NCI-H2029 treated with DMSO at 0.1 percent for 48 hours (cell line): ENCODE data around the gene RPH3AL.
"Not testable (repeated sequence)": the region's sequence is repeated elsewhere in the genome, so short reads cannot be mapped to it uniquely, and the experiment has no call there.

Experiments used
- DNase-seq: peaks from one replicate; lab custom pipeline; 2025; lab: John Stamatoyannopoulos, UW

The RPH3AL gene

GRCh38 chr17:282000-282911 lies 70.4 kb downstream of the RPH3AL start:
- DNase-seq: no peak

- DNase-seq: no peak
These were observed 71.1 kb downstream of the RPH3AL start for GRCh38 chr17:281365-281999.

- DNase-seq: no peak
These were observed 71.7 kb downstream of the RPH3AL start for GRCh38 chr17:280901-281300.

- DNase-seq: no peak
These were observed 72.4 kb downstream of the RPH3AL start for GRCh38 chr17:280216-280615.

DNA sequence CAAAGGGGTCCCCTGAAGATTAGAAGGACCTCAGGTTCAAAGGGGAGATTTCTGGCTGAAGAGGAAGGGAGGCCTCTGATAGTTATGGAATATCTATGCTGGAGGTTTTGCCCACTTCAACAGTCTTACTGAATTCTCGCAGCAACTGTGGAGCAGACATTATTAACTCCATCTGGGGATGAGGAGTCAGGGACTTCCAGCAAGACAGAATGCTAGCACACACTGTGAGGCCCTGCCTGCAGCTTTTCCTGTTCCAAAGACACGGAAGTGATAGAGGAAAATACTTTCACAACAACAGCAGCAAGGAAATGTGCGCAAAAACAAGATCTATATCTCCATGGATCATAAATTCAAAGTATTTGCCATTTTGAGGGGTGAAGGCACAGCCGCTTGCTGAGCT lies 72.8 kb downstream of the RPH3AL start:
- no peak for DNase-seq

- DNase-seq: no peak
These were observed 73.3 kb downstream of the RPH3AL start for GRCh38 chr17:279331-279730.

- no peak for DNase-seq
These were observed 73.9 kb downstream of the RPH3AL start for GRCh38 chr17:278676-279059.

GRCh38 chr17:278055-278675 lies 74.4 kb downstream of the RPH3AL start:
- DNase-seq: no peak

GRCh38 chr17:274902-275301 lies 77.7 kb downstream of the RPH3AL start:
- DNase-seq: no peak

DNA sequence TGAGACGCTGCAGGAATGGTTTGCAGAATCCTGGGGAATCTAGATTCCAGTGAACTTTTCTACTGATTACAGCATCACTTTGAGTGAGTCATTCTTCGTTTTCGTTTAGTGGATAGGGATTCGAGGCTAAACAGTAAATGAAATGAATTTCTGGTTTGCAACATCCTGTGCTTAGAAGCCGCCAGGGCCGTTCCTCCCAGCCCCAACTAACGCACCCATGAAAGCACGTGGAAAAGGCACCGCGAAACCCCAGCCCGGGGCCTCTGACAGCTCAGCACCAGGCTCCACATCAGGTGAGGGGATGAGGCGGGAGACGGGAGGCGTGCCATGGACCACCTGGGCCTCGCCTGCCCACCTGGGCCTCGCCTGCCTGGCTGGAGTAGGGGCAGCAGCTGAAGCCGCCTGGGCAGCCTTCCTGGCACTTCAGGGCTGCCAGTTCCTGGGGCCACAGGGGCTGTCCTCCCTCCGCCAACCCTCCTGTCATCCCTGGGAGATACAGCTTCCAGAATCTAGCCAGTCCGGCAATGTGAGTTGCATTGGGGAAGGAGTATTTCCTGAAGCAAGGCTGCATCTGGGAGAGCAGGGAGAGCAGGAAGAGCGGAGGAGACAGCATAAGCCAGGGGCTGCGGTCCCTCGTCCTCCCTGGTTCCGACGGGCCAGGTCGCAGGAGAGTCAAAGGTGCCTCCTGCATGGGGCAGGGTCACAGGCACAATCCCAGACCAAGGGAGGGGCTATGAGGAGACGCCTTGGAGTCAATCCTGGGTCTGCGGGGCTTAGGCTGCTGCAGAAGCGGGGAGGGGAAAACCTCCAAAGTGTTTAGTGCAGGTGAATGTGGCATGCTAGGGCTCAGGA lies 78.4 kb downstream of the RPH3AL start:
- DNase-seq: no peak

GRCh38 chr17:272856-273255 lies 79.8 kb downstream of the RPH3AL start:
- DNase-seq: not testable (repeated sequence)

GRCh38 chr17:271928-272623 lies 80.5 kb downstream of the RPH3AL start:
- DNase-seq: not testable (repeated sequence)

- no peak for DNase-seq
These were observed 82.7 kb downstream of the RPH3AL start for GRCh38 chr17:269616-270514.

DNA sequence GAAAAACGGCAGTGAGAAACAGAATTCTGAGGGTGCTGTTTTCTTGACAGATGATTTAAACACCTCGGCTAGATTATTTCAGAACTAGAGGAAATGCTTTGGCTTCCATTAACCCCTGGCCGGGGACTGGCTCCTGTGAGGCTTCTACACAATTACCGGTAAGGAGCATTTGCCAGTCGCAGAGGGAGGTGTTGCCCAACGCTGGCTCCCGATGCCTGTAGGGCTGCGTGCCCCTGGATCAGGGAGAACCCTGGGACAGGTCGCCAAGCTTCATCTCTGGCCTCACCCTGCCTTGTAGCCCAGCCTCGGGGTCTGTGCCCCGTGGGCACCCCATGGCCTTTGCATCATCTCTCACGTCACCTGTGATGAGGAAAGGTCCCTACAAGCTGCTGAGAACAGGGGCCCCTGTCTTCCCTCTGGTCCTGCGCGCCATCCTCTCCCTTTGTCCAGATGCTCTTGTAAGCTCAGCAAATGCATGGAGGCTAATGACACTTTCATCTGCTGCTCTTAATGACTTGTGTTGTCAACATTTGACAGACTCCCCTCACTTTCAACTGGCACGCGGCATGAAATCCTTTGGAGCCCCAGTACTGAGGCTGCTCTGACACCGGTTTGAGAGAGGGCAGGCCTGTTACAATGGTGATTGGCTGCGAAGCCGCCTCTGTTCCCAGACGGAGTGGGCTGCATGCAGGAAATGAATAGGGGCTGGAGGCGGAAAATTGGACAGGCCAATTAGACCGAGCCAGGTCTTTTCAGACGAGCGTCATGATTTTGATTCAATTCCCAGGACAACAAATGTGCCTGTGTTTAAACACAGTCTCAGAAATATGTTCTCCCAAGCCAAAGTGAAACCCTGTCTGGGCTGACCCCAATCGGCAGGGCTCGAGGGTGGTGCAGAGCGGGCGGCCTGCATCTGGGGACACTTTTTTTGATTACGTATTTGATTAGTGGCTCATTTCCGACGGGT lies 85.6 kb downstream of the RPH3AL start:
- no peak for DNase-seq

GRCh38 chr17:266219-266618 lies 86.4 kb downstream of the RPH3AL start:
- DNase-seq: no peak

DNA sequence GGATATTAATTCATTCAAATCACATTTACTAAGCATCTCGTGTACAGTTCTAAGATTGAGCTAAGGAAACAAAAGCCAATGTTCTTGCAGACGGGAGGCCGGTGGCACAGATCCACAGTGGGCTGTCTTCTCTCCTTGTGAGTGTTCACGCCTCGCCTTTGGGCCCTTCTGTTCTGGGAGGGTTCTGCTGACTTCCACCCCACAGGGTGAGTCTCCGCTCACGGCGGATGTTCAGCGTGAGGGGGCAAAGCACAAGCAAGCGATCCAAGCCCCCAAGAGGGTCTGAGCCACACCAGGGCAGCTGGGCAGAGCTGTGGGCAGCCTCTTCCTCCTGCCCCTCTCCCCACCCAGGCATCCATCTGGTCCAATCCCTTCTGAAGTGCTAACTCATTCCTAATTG lies 86.9 kb downstream of the RPH3AL start:
- DNase-seq: no peak

DNA sequence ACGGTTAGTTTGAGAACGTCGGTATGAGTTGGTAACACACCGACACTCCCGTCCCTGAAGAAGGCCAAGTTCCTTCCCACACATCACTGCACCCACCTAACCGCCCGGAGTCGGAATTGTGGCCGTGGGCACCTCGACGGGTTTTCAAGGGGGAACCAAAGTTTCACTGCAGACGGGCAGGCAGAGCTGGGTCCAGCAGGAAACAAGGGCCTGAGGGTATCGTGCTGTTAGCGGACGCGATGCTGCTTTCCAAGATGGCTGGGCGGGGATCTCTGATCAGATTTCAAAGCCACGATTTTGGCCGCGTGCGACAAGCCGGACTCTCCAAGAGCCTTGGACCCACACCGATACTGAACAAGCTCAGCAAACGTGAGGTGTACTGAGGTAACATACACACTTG lies 88.8 kb downstream of the RPH3AL start:
- no peak for DNase-seq

DNA sequence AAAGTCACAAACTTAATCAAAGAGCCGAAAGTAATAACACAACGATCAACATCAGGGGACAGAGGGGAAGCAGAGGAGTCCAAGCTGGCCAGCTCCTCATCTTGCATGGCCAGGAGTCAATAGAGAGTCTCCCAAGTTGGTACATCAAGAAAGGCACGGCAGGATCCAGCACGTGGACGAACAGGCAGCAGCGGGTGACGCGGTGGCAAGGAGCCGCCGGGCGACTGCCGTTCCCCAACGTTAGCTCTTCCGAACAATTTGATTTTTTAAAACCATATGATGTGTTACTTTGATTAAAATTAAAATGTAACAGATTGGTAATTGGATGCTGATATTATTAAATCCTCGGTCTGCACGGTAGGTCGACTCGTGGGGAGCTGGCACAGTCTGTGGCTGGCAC lies 89.3 kb downstream of the RPH3AL start:
- no peak for DNase-seq

GRCh38 chr17:261635-262034 lies 91.0 kb downstream of the RPH3AL start:
- DNase-seq: no peak
